CD4-positive, alpha-beta memory T cell (primary cell): ENCODE measurements around the gene METAP1D. TPM values are rescaled to one million over a fixed set of nuclear protein-coding genes. Genes with fewer than 3 reads are reported as not detected.
"Not testable (repeated sequence)": the region's sequence is repeated elsewhere in the genome, so short reads cannot be mapped to it uniquely, and the experiment has no call there.

ENCODE experiments used
- CTCF ChIA-PET: fragments of 350-600 bp; sonication (Branson Sonifier 250); formaldehyde crosslinking; loops from one replicate; lab custom pipeline; 2021; ENCODE audit warnings: inconsistent platforms; ENCODE audit not compliant: partially characterized antibody; lab: Charles Lee
- POLR2A ChIA-PET: fragments of 350-600 bp; sonication (Branson Sonifier 250); formaldehyde crosslinking; loops from one replicate; lab custom pipeline; 2021; ENCODE audit not compliant: partially characterized antibody; lab: Charles Lee
- DNase-seq, 5 donors: peaks; one replicate each; pipeline versions ENCODE4 v3.0.0 to v3.0.0-alpha.2; 2020 to 2022; ENCODE audit warnings: mixed read lengths in 1 of 5
- H3K27ac ChIP-seq: one replicate; pipeline ENCODE4 v1.7.0; 2013; ENCODE audit warnings: low read depth, low read length
- H3K27me3 ChIP-seq: 2 replicates; pipeline ENCODE4 v1.7.0; 2013; ENCODE audit warnings: mild to moderate bottlenecking, low read length, moderate library complexity; ENCODE audit not compliant: insufficient read depth
- H3K36me3 ChIP-seq: 2 replicates; pipeline ENCODE4 v1.7.0; 2013; ENCODE audit warnings: mild to moderate bottlenecking, low read length, moderate library complexity; ENCODE audit not compliant: insufficient read depth
- H3K4me1 ChIP-seq: 2 replicates; pipeline ENCODE4 v1.7.0; 2013; ENCODE audit warnings: mild to moderate bottlenecking, low read length, moderate library complexity; ENCODE audit not compliant: insufficient read depth
- H3K4me3 ChIP-seq, 2 donors: one replicate each; pipeline ENCODE4 v1.7.0; 2013; ENCODE audit warnings: low read length in 2 of 2, mild to moderate bottlenecking in 1 of 2
- H3K9me3 ChIP-seq, 2 donors: one replicate each; pipeline ENCODE4 v1.7.0; 2013; ENCODE audit warnings: low read length in 2 of 2, control low read depth in 1 of 2; ENCODE audit not compliant: control insufficient read depth in 1 of 2
- H3K27ac Mint-ChIP-seq, 7 donors: one replicate each; pipeline ENCODE4 v1.8.0; 2020 to 2021; ENCODE audit warnings: mixed read lengths in 7 of 7, mild to moderate bottlenecking in 6 of 7, inconsistent platforms in 3 of 7, moderate library complexity in 3 of 7
- H3K27me3 Mint-ChIP-seq, 2 donors: one replicate each; pipeline ENCODE4 v1.8.0; 2020 to 2021; ENCODE audit warnings: mixed read lengths in 2 of 2
- H3K36me3 Mint-ChIP-seq, 2 donors: one replicate each; pipeline ENCODE4 v1.8.0; 2020 to 2021; ENCODE audit warnings: mixed read lengths in 2 of 2, inconsistent platforms in 1 of 2, mild to moderate bottlenecking in 1 of 2
- H3K4me1 Mint-ChIP-seq, 4 donors: one replicate each; pipeline ENCODE4 v1.8.0; 2020 to 2021; ENCODE audit warnings: mixed read lengths in 4 of 4, mild to moderate bottlenecking in 1 of 4
- H3K4me3 Mint-ChIP-seq, 8 donors: one replicate each; pipeline ENCODE4 v1.8.0; 2020 to 2021; ENCODE audit warnings: mixed read lengths in 8 of 8, mild to moderate bottlenecking in 7 of 8, moderate library complexity in 6 of 8, inconsistent platforms in 3 of 8
- H3K9me3 Mint-ChIP-seq, 8 donors: one replicate each; pipeline ENCODE4 v1.8.0; 2020 to 2021; ENCODE audit warnings: mixed read lengths in 8 of 8, mild to moderate bottlenecking in 5 of 8, inconsistent platforms in 3 of 8, moderate library complexity in 1 of 8
- intact Hi-C: fragments of 100-400 bp; cut with micrococcal nuclease; formaldehyde crosslinking; loops from one replicate; pipeline ENCODE4 v1.15.1; 2023
- polyA plus RNA-seq, 2 donors: library from polyadenylated mRNA; unstranded; fragments of 300-500 nt; fragmentation: Illumina TruSeq; gene quantifications; one replicate each; pipeline ENCODE4 v1.2.3, GENCODE V29; 2021
- total RNA-seq, 2 experiments: library from RNA; stranded (reverse); gene quantifications; one replicate each; pipeline ENCODE4 v1.2.3, GENCODE V29; 2021

The METAP1D gene
- total and polyA plus RNA-seq, 4 experiments from 2014 or later, result 3.5 to 7.3 (median 6.5) TPM

DNA sequence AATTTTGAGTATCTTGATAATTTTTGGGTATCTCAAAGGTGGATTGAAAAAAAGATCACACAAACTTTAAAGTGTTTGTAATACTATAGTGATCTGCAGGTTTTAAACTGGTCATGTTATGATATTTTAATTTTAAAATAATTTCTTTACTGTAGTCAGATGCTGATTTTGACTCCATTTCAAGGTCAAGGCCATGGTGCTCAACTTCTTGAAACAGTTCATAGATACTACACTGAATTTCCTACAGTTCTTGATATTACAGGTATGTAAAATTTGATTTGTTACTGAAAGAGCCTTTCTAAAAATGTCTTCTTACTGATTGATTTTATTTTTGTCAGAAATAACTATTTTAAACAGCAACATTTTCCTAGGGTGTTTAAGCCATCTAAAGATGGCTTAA is 33.1 kb upstream of the METAP1D start:
- no peaks in the 10 kb centered on the region for H3K9me3 ChIP-seq
- H3K4me3 Mint-ChIP-seq, result no peak overlapping the region
- no peak overlapping the region for H3K27ac Mint-ChIP-seq
- no peak for DNase-seq
- H3K27me3 ChIP-seq, result no peaks in the 10 kb centered on the region
- CTCF ChIA-PET, result no interaction called here
- H3K27me3 Mint-ChIP-seq, result no peaks in the 10 kb centered on the region
- peaks cover 20 to 31% (median 28%) of the 10 kb centered on the region in 4 donors for H3K4me1 Mint-ChIP-seq
- no peak overlapping the region for H3K27ac ChIP-seq
- H3K36me3 Mint-ChIP-seq, result peaks cover 27 to 31% of the 10 kb centered on the region in 2 donors
- H3K4me1 ChIP-seq, result peaks cover 24% of the 10 kb centered on the region
- peaks cover 7% of the 10 kb centered on the region for H3K36me3 ChIP-seq
- intact Hi-C loops, result no loop called here
- no peak overlapping the region for H3K4me3 ChIP-seq
- POLR2A ChIA-PET, result no interaction called here
- no peaks in the 10 kb centered on the region for H3K9me3 Mint-ChIP-seq

DNA sequence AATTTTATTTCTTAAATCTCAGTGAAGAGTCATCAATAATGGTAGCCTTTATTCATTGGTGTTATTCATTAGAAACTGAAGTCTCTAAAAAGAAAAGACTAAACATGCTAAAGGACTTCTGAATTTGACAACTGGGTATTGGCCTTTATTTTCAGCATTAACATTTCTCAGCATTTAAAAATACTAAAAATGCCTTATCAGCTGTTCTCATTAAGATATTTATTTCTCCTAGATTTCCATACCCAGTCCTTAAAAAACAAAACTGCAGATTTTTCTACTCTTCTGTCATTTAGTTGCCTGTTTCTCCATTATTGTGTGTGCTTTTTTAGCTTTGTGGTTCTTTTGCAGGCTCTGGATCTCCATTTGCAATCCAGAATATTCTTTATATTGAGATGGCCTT is 31.2 kb upstream of the METAP1D start:
- H3K27ac ChIP-seq, result no peak overlapping the region
- Mint-ChIP-seq H3K27ac (no peak overlapping the region), H3K4me3 (no peak overlapping the region), H3K9me3 (no peaks in the 10 kb centered on the region), H3K27me3 (no peaks in the 10 kb centered on the region), H3K36me3 (peaks cover 35 to 43% of the 10 kb centered on the region in 2 donors), H3K4me1 (peaks cover 17 to 29% (median 27%) of the 10 kb centered on the region in 4 donors)
- H3K4me1 ChIP-seq, result peaks cover 14% of the 10 kb centered on the region
- peaks cover 7% of the 10 kb centered on the region for H3K36me3 ChIP-seq
- no peaks in the 10 kb centered on the region for H3K9me3 ChIP-seq
- no peaks in the 10 kb centered on the region for H3K27me3 ChIP-seq
- DNase-seq, result no peak
- CTCF ChIA-PET, result no interaction called here
- POLR2A ChIA-PET, result no interaction called here
- intact Hi-C loops, result no loop called here
- H3K4me3 ChIP-seq, result no peak overlapping the region

DNA sequence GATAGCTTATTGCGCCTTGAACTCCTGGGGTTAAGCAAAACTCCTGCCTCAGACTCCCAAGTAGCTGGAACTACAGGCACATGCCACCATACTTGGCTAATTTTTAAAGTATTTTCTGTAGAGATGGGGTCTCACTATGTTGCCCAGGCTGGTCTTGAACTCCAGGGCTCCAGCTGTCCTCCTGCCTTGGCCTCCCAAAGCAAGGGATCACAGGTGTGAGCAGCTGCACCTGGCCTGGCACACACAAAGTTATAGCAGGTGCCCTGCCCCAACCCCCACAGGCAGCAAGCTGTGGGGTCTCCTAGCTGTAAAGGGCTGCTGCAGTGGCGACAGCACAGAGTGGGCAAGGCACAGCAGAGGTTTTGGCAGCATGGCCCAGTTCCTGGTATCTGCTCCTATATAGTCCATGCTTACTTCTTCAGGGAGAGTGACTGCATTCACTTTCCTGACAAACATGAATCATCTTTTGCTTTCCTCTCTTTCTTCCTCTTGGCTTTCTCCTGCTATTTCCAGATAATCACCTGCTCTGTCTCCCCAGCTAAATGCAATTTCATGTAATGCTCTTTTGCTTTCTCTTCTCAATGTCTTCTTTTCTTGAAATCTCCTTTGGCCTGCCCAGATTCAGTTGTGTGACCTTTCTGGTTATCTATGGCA is 27.3 kb upstream of the METAP1D start:
- Histone ChIP-seq H3K36me3 (peaks cover 4% of the 10 kb centered on the region), H3K27me3 (no peaks in the 10 kb centered on the region), H3K9me3 (no peaks in the 10 kb centered on the region), H3K27ac (no peak overlapping the region), H3K4me3 (no peak overlapping the region), H3K4me1 (no peaks in the 10 kb centered on the region)
- no peaks in the 10 kb centered on the region for H3K27me3 Mint-ChIP-seq
- H3K4me3 Mint-ChIP-seq, result no peak overlapping the region
- peaks cover 0 to 9% (median 2%) of the 10 kb centered on the region in 4 donors for H3K4me1 Mint-ChIP-seq
- peak overlapping the region in 1 of 7 donors; percentile 43 for H3K27ac Mint-ChIP-seq
- H3K9me3 Mint-ChIP-seq, result no peaks in the 10 kb centered on the region
- intact Hi-C loops, result no loop called here
- H3K36me3 Mint-ChIP-seq, result peaks cover 45 to 51% of the 10 kb centered on the region in 2 donors
- POLR2A ChIA-PET, result no interaction called here
- CTCF ChIA-PET, result no interaction called here
- no peak for DNase-seq

DNA sequence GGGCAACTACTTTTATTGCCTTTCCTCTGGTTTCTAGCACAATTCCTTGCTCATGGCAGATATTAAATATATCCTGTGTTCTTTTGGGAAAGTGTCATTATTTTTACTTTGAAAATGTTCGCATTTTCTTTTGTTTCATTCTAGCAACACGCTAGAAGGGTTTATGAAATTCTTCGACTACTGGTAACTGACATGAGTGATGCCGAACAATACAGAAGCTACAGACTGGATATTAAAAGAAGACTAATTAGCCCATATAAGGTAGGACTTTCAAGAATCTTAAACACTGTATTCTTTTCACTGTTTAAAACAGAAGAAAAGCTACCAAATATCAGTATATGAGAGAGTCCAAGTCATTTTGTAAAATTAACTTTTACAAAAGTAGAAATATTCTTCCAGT is 20.6 kb upstream of the METAP1D start:
- DNase-seq, result no peak
- Mint-ChIP-seq H3K27ac (no peak overlapping the region), H3K36me3 (peaks cover 62 to 66% of the 10 kb centered on the region in 2 donors), H3K4me3 (no peak overlapping the region), H3K27me3 (no peaks in the 10 kb centered on the region), H3K9me3 (peaks cover 0 to 2% (median 0%) of the 10 kb centered on the region in 8 donors), H3K4me1 (peaks cover 0 to 4% (median 0%) of the 10 kb centered on the region in 4 donors)
- ChIA-PET CTCF (no interaction called here), POLR2A (no interaction called here)
- Histone ChIP-seq H3K27me3 (no peaks in the 10 kb centered on the region), H3K27ac (no peak overlapping the region), H3K36me3 (peaks cover 25% of the 10 kb centered on the region), H3K4me3 (no peak overlapping the region), H3K4me1 (no peaks in the 10 kb centered on the region), H3K9me3 (no peaks in the 10 kb centered on the region)
- intact Hi-C loops, result no loop called here

DNA sequence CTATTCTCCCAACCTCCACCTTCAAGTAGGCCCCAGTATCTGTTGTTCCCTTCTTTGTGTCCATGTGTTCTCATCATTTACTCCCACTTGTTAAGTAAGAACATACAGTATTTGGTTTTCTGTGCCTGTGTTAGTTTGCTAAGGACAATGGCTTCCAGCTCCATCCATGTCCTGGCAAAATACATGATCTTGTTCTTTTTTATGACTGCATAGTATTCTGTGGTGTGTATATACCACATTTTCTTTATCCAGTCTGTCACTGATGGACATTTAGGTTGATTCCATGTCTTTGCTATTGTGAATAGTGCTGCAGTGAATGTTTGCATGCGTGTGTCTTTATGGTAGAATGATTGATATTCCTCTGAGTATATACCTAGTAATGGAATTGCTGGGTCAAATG is 15.8 kb upstream of the METAP1D start:
- DNase-seq, H3K27me3 Mint-ChIP-seq, intact Hi-C loops, H3K27ac ChIP-seq, H3K9me3 Mint-ChIP-seq, H3K4me1 Mint-ChIP-seq, H3K4me1 ChIP-seq, H3K4me3 Mint-ChIP-seq, H3K4me3 ChIP-seq, CTCF ChIA-PET, H3K27me3 ChIP-seq, POLR2A ChIA-PET, H3K27ac Mint-ChIP-seq, H3K9me3 ChIP-seq: not testable (repeated sequence)
- peaks cover 12% of the 10 kb centered on the region for H3K36me3 ChIP-seq
- peaks cover 37 to 38% of the 10 kb centered on the region in 2 donors for H3K36me3 Mint-ChIP-seq

DNA sequence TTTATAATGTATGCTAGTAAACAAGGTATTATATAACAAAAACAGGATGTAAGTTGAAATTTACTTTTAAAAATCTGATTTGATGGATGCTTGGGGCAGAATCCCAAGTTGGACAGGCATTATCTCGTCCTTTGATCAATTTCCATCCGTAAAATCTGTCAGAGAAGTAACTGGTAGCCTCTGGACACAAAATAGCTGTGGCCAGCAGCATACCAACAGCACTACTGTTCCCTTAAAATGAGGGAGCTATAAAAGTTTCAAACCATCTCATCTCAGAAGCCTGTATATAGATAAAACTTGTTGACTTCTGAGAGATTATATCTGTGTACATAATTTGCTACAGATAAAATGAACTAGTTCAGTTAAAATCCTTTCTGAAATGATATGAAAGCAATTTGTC is 14.7 kb upstream of the METAP1D start:
- Histone ChIP-seq H3K4me3 (no peak overlapping the region), H3K27ac (no peak overlapping the region), H3K36me3 (peaks cover 7% of the 10 kb centered on the region), H3K4me1 (no peaks in the 10 kb centered on the region), H3K27me3 (no peaks in the 10 kb centered on the region), H3K9me3 (no peaks in the 10 kb centered on the region)
- peaks cover 0 to 2% of the 10 kb centered on the region in 2 donors for H3K27me3 Mint-ChIP-seq
- peaks cover 0 to 2% (median 0%) of the 10 kb centered on the region in 8 donors for H3K9me3 Mint-ChIP-seq
- H3K36me3 Mint-ChIP-seq, result peaks cover 28% of the 10 kb centered on the region in 2 donors
- H3K4me1 Mint-ChIP-seq, result no peaks in the 10 kb centered on the region
- intact Hi-C loops, result no loop called here
- H3K4me3 Mint-ChIP-seq, result no peak overlapping the region
- ChIA-PET POLR2A (no interaction called here), CTCF (no interaction called here)
- no peak overlapping the region for H3K27ac Mint-ChIP-seq
- no peak for DNase-seq

DNA sequence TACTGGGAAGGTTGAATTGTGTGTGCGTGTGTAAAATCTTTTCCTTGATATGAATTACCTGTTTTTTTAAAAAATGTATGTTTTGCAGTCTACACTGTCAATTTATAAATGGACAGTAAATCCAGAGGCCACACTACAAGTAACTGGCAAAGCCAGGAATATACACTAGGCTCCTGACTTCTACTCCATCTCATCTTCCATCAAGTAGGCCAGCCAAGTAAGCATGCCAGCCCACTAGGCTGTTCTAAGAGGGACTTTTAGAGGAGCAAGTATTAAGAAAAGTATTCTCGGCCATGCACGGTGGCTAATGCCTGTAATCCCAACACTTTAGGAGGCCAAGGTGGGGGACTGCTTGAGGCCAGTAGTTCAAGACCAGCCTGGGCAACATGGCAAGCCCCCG is 13.0 kb upstream of the METAP1D start:
- Histone ChIP-seq H3K36me3 (peaks cover 7% of the 10 kb centered on the region), H3K4me3 (no peak overlapping the region), H3K27me3 (no peaks in the 10 kb centered on the region), H3K4me1 (no peaks in the 10 kb centered on the region), H3K27ac (no peak overlapping the region), H3K9me3 (no peaks in the 10 kb centered on the region)
- Mint-ChIP-seq H3K4me3 (no peak overlapping the region), H3K36me3 (peaks cover 22 to 23% of the 10 kb centered on the region in 2 donors), H3K27me3 (peaks cover 2% of the 10 kb centered on the region in 2 donors), H3K27ac (no peak overlapping the region), H3K4me1 (peaks cover 0 to 5% (median 3%) of the 10 kb centered on the region in 4 donors), H3K9me3 (peaks cover 0 to 2% (median 0%) of the 10 kb centered on the region in 8 donors)
- DNase-seq, result no peak
- CTCF ChIA-PET, result no interaction called here
- intact Hi-C loops, result no loop called here
- POLR2A ChIA-PET, result no interaction called here
